GM15510 (cell line): Measurements from ENCODE around the gene ZFP36.
A peak's percentile ranks its signal among the peaks of the same experiment; 100 is the strongest.

Experiments
- POLR2A ChIP-seq: IDR thresholded peaks from 3 replicates; pipeline ENCODE4 v1.6.1; 2011; ENCODE audit warnings: borderline replicate concordance; ENCODE audit not compliant: insufficient read length; ENCODE audit errors: extremely low read depth

ZFP36 gene

GRCh38 chr19:39400061-39400460 lies 6.6 kb upstream of the ZFP36 start:
- no peak for TF ChIP-seq POLR2A

DNA sequence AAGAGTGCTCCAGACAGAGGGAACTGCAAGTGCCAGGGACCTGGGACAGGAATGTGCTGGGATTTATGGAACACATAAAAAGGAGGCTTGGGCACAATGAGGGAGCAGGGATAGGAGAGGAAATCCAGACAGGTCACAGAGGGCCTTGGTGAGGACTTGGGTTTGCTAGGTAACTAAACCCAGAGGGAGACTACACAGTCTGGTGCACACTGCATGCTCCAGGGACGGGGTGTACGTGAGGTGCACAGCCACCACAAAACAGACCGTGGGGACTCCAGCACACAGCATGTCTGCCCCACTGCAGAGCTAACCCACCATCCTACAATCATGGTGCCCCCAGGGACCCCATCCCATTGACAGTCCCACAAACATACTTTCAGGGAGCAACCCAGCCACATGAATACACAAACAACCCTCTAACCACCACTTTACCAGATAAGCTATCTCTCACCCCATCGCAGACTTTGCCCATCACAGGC lies 5.5 kb upstream of the ZFP36 start:
- no peak for TF ChIP-seq POLR2A

DNA sequence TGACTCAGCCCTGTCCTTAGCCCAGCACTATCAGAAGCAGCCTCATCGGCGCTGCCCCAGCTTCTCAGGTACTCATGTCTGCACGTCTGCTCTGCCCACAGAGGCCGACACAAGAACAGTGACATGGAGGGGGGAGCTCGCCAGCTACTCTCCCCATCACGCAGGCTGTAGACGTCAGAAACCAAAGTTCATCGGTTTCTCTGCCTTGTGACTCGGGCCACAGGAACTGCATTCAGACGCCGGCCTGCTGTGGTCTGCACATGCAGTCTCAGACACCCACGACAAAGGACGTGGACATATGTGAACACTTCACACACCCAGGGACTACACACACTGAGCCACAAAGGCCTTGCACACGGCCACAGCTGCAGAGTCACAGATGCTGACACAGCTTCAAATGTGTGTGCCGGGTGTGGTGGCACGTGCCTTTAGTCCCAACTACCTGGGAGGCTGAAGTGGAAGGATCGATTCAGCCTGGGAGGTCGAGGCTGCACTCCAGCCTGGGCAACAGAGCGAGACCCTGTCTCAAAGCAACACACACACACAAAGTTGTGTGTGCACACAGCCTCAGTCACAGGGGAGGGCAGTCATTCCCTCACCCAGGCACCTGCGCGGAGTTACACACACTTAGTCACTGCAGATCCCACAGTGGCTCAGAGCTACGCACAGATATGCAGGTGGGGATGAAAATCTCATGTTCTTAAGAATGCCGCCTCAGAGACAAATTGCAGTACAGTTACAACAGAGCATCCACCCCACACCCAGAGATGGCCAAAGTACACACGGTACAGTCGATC lies 4.9 kb upstream of the ZFP36 start:
- peak; percentile 39 for TF ChIP-seq POLR2A

- TF ChIP-seq POLR2A: peak; percentile 56
Observed at GRCh38 chr19:39402346-39403300, 4.0 kb upstream of the ZFP36 start.

- peak; percentile 63 for TF ChIP-seq POLR2A
Observed at GRCh38 chr19:39403331-39404312, 3.0 kb upstream of the ZFP36 start.

DNA sequence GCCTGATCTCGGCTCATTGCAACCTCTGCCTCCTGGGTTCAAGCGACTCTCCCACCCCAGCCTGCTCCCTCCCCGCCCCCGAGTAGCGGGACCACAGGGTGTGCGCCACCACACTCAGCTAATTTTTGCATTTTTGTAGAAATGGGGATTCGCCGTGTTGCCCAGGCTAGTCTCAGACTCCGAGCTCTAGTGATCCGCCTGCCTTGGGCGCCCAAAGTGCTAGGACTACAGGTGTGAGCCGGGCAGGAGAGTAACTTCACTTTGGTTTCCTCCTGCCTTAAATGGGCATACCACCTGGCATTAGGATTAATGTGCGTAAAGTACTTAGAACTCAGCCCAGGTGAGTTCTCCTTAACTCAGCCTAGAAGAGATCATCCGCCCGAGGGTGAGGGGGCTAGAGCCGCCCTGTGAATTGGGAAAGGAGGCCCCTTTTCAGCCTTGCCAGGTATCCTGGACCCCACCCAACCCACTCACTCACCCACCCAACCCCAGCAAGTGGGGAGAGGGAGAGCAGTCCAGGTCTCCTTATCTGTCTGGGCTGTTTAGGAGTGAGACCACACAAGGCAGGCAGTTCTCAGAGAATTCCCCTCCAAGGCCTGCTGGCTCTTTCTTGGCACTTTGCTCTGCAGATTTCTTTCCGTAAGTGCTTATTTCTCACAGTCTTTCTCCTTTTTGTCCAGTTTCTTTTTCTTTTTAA lies 1.2 kb upstream of the ZFP36 start:
- TF ChIP-seq POLR2A: no peak

- no peak for TF ChIP-seq POLR2A
Observed at GRCh38 chr19:39405958-39406655, 540 bp upstream of the ZFP36 start.

DNA sequence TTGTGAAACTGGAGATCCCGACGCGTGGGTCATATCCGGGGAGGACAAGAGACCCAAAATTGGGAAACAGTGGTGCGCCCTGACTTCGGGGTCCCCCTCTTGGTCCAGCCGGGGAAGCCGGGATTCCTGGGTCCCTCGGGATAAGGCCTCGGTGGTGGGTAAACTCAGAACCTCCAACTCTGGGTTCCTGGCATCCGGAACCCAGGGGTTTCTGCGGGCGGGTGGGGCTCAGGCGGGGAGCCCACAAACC lies 688 bp downstream of the ZFP36 start:
- no peak for TF ChIP-seq POLR2A

DNA sequence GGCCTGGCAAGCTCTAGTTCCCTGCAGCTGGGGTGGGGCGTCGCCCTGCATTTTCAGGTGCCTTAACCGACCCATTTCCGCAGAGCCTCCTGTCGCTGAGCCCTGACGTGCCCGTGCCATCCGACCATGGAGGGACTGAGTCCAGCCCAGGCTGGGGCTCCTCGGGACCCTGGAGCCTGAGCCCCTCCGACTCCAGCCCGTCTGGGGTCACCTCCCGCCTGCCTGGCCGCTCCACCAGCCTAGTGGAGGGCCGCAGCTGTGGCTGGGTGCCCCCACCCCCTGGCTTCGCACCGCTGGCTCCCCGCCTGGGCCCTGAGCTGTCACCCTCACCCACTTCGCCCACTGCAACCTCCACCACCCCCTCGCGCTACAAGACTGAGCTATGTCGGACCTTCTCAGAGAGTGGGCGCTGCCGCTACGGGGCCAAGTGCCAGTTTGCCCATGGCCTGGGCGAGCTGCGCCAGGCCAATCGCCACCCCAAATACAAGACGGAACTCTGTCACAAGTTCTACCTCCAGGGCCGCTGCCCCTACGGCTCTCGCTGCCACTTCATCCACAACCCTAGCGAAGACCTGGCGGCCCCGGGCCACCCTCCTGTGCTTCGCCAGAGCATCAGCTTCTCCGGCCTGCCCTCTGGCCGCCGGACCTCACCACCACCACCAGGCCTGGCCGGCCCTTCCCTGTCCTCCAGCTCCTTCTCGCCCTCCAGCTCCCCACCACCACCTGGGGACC lies 1.2 kb downstream of the ZFP36 start:
- TF ChIP-seq POLR2A: peak; percentile 25

GRCh38 chr19:39408392-39409207 lies 2.0 kb downstream of the ZFP36 start:
- peak; percentile 68 for TF ChIP-seq POLR2A

GRCh38 chr19:39409208-39410016 lies 2.8 kb downstream of the ZFP36 start:
- peak; percentile 67 for TF ChIP-seq POLR2A
